Measurements from ENCODE around the gene SULT1A1.
"Not testable (repeated sequence)": the region's sequence is repeated elsewhere in the genome, so short reads cannot be mapped to it uniquely, and the experiment has no call there.

Gene SULT1A1

GRCh38 chr16:28591355-28591754 lies 18.5 kb downstream of the SULT1A1 start:
- no peak for DNase-seq (ENCODE audit: low read depth in 4 of 4, low spot score in 1 of 4)

- DNase-seq (ENCODE audit: low read depth in 4 of 4, low spot score in 1 of 4): no peak
Observed at GRCh38 chr16:28590384-28591340, 19.2 kb downstream of the SULT1A1 start.

GRCh38 chr16:28589930-28590329 lies 19.9 kb downstream of the SULT1A1 start:
- DNase-seq (ENCODE audit: low read depth in 4 of 4, low spot score in 1 of 4): no peak

GRCh38 chr16:28589069-28589468 lies 20.8 kb downstream of the SULT1A1 start:
- no peak for DNase-seq (ENCODE audit: low read depth in 4 of 4, low spot score in 1 of 4)

- no peak for DNase-seq (ENCODE audit: low read depth in 4 of 4, low spot score in 1 of 4)
Observed at GRCh38 chr16:28587386-28587785, 22.5 kb downstream of the SULT1A1 start.

- no peak for DNase-seq (ENCODE audit: low read depth in 4 of 4, low spot score in 1 of 4)
Observed at GRCh38 chr16:28586466-28586865, 23.4 kb downstream of the SULT1A1 start.

GRCh38 chr16:28585674-28586073 lies 24.2 kb downstream of the SULT1A1 start:
- DNase-seq (ENCODE audit: low read depth in 4 of 4, low spot score in 1 of 4): no peak

GRCh38 chr16:28580726-28581315 lies 29.0 kb downstream of the SULT1A1 start:
- no peak for DNase-seq (ENCODE audit: low read depth in 4 of 4, low spot score in 1 of 4)

- DNase-seq (ENCODE audit: low read depth in 4 of 4, low spot score in 1 of 4): no peak
Observed at GRCh38 chr16:28575446-28576109, 34.3 kb downstream of the SULT1A1 start.

GRCh38 chr16:28574925-28575324 lies 34.9 kb downstream of the SULT1A1 start:
- no peak for DNase-seq (ENCODE audit: low read depth in 4 of 4, low spot score in 1 of 4)

- no peak for DNase-seq (ENCODE audit: low read depth in 4 of 4, low spot score in 1 of 4)
Observed at GRCh38 chr16:28573738-28574718, 35.8 kb downstream of the SULT1A1 start.

- no peak for DNase-seq (ENCODE audit: low read depth in 4 of 4, low spot score in 1 of 4)
Observed at GRCh38 chr16:28572696-28573510, 36.9 kb downstream of the SULT1A1 start.

- DNase-seq (ENCODE audit: low read depth in 4 of 4, low spot score in 1 of 4): no peak
Observed at GRCh38 chr16:28569968-28570752, 39.7 kb downstream of the SULT1A1 start.

GRCh38 chr16:28569021-28569420 lies 40.8 kb downstream of the SULT1A1 start:
- no peak for DNase-seq (ENCODE audit: low read depth in 4 of 4, low spot score in 1 of 4)

- DNase-seq (ENCODE audit: low read depth in 4 of 4, low spot score in 1 of 4): no peak
Observed at GRCh38 chr16:28567292-28567691, 42.6 kb downstream of the SULT1A1 start.

GRCh38 chr16:28566233-28566925 lies 43.5 kb downstream of the SULT1A1 start:
- not testable (repeated sequence) for DNase-seq (ENCODE audit: low read depth in 4 of 4, low spot score in 1 of 4)

- no peak for DNase-seq (ENCODE audit: low read depth in 4 of 4, low spot score in 1 of 4)
Observed at GRCh38 chr16:28563218-28563617, 46.6 kb downstream of the SULT1A1 start.

- DNase-seq (ENCODE audit: low read depth in 4 of 4, low spot score in 1 of 4): no peak
Observed at GRCh38 chr16:28562199-28562598, 47.6 kb downstream of the SULT1A1 start.

All from stimulated activated CD4-positive, alpha-beta T cell treated with anti-CD3 and anti-CD28 coated beads, Interleukin-1b, Interleukin-23, amount 100 ng/mL, for 24 hours (primary cell).